Heart left ventricle (tissue), 16 donors: ENCODE data around the gene PIGM. TPM values are rescaled to one million over a fixed set of nuclear protein-coding genes. Genes with fewer than 3 reads are reported as not detected.

Experiments used
- ATAC-seq, 4 donors: fragments of 200-7000 bp; cut with Tn5 transposase; one replicate each; pipeline ENCODE4 v1.9.1; 2020 to 2022; ENCODE audit warnings: moderate library complexity in 4 of 4, mild to moderate bottlenecking in 3 of 4, moderate number of reproducible peaks in 1 of 4
- DNase-seq, 5 donors: peaks; one replicate each; pipeline ENCODE4 v3.0.0-alpha.2; 2020
- H3K27ac ChIP-seq, 12 donors: fragments of 200-600 bp; sonication (generic) in 4 of 12; one replicate each; pipeline versions ENCODE4 v1.5.0 to v1.8.0; 2016 to 2022; ENCODE audit warnings: mild to moderate bottlenecking in 2 of 12
- H3K27me3 ChIP-seq, 9 donors: fragments of 200-600 bp; sonication (generic) in 2 of 9; one replicate each; pipeline versions ENCODE4 v1.5.1 to v1.8.0; 2016 to 2022; ENCODE audit warnings: mild to moderate bottlenecking in 3 of 9
- H3K36me3 ChIP-seq, 9 donors: fragments of 200-600 bp; sonication (generic) in 2 of 9; one replicate each; pipeline versions ENCODE4 v1.5.0 to v1.8.0; 2018 to 2022; ENCODE audit warnings: mild to moderate bottlenecking in 2 of 9
- H3K4me1 ChIP-seq, 12 donors: fragments of 200-600 bp; sonication (generic) in 4 of 12; one replicate each; pipeline versions ENCODE4 v1.5.0 to v1.8.0; 2016 to 2022; ENCODE audit warnings: mild to moderate bottlenecking in 3 of 12
- H3K4me3 ChIP-seq, 12 donors: fragments of 200-600 bp; sonication (generic) in 4 of 12; one replicate each; pipeline versions ENCODE4 v1.5.0 to v1.8.0; 2017 to 2022; ENCODE audit warnings: mild to moderate bottlenecking in 9 of 12, moderate library complexity in 4 of 12
- H3K9me3 ChIP-seq, 12 donors: fragments of 200-600 bp; sonication (generic) in 4 of 12; one replicate each; pipeline versions ENCODE4 v1.5.0 to v1.8.0; 2016 to 2022; ENCODE audit warnings: mild to moderate bottlenecking in 1 of 12
- POLR2A ChIP-seq, 2 donors: fragments of 450-650 bp; IDR thresholded peaks; one replicate each; pipeline ENCODE4 v1.6.1; 2017; ENCODE audit warnings: antibody characterized with exemption in 2 of 2, mild to moderate bottlenecking in 2 of 2, moderate library complexity in 2 of 2
- WGBS, 4 donors: extraction: QIAGEN DNeasy Blood & Tissue Kit in 2 of 4; methylation state at CpG; one replicate each; pipeline versions ENCODE4 v1.1.5 to v1.1.7; 2013 to 2018; 5-methylcytosine and 5-hydroxymethylcytosine counted together
- intact Hi-C, 10 donors: fragments of 100-400 bp; cut with DNase I; formaldehyde crosslinking; loops; one replicate each; pipeline versions ENCODE4 v1.11.1 to v1.14.2; 2022
- polyA plus RNA-seq, 2 donors: library from polyadenylated mRNA; stranded (reverse); fragments of 200-250 nt; gene quantifications; one replicate each; pipeline ENCODE4 v1.2.3, GENCODE V29; 2013
- total RNA-seq, 9 donors: library from RNA; depleted of rRNA in 2 of 9; stranded (reverse); fragments of >200 nt in 2 of 9; fragmentation: NEBNext Ultra II Directional in 3 of 9; extraction: Animal tissue kit (Norgen Biotek cat#: 25700) in 3 of 9; gene quantifications; one replicate each; pipeline versions ENCODE4 v1.1.0 to v1.2.4, GENCODE V29; 2016 to 2023
- TF ChIP-seq, protein P1 (sequence below), 12 donors: fragments of 200-600 bp; sonication (generic) in 4 of 12; IDR thresholded peaks; one replicate each; pipeline versions ENCODE4 v1.5.0 to v1.8.0; 2018 to 2022; ENCODE audit warnings: antibody characterized with exemption in 12 of 12, mild to moderate bottlenecking in 5 of 12
- donor health status: ischemic (EF 13 %, LVEDD 7.1; RV severe dilation, severe dysfunction).
- donor health status: healthy with polysubstance abuse.
- donor health status: DM: no; HTN: yes; CAD: no.
- donor health status: DM: no; HTN: no; CAD: no.
- donor health status: ischemic (EF 25% LVEDD 6.9; RV normal size, moderate dysfunction).
- donor health status: ischemic (EF 25% LVEDD 5.7; RV mildly dilated, moderate dysfunction).
- donor health status: healthy.
- donor health status: DM: yes; HTN: yes; CAD: no.
- donor health status: ischemic (EF 35%, LVEDD 5.7; RV mildly dilated, moderate dysfunction).
- donor health status: nonischemic (EF 11% LVEDD 7.7; RV severe dilation, severe dysfunction).
- donor health status: DM: yes; HTN: yes; CAD: no.
- donor health status: PGD.
- donor health status: ischemic (EF 29% LVEDD 5.4; RV normal size, mild dysfunction).
- donor health status: nonischemic (EF 23%, LVEDD 6.1; RV moderate dilation, normal function).

Gene PIGM
- total and polyA plus RNA-seq, 11 donors: 1.6 to 4.1 (median 2.3) TPM

DNA sequence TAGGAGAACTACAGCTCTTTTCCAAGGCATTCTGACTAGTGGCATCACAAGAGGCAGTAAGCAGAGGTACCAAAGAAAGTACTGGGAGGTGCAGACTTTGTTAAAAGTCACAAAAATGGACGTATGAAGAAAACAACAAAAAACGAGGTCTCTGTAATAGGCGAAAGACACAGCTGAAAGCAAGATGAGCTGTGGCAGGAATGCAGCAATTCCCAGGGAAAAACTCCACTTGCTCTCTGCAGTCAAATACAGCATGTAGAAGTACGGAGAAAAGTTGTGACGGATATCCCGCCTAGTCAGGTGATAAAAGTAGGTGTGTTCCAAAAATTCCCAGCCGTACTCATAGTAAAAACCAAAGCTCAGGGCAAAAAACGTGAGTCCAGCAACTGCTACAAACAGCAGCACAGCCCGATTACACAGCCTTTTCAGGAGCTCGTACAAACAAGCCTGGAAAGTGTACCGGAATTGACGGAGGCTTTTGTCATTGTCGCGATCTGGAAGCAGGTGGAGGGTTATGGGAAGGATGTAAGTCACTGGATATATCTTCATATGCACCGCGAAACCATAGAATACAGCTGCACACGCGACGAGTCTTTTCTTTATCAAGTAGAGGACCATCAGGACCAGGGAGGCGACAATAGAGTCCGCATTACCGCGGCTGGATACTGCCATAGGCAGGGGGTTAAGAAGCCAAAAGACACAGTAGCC is 979 bp downstream of the PIGM start:
- Histone ChIP-seq H3K9me3 (no peaks in the 10 kb centered on the region), H3K4me1 (peaks cover 0 to 39% (median 18%) of the 10 kb centered on the region in 12 donors), H3K4me3 (peak overlapping the region; percentile 63 to 93 (median 78)), H3K36me3 (peaks cover 0 to 9% (median 0%) of the 10 kb centered on the region in 9 donors), H3K27me3 (no peaks in the 10 kb centered on the region), H3K27ac (peak overlapping the region in 11 of 12 donors; percentile 37 to 85 (median 69))
- 11 to 12% (median 12%) methylated on average over 23 of the region's 23 CpGs for WGBS, 4 donors
- intact Hi-C loops: loop anchor here in 2 of 10 donors (5.0 kb wide), 1 partner anchor 249 kb away; the partner anchor contains the start of gene DUSP23 (in 2 of the 2)
- DNase-seq: no peak
- TF ChIP-seq, protein P1, sequence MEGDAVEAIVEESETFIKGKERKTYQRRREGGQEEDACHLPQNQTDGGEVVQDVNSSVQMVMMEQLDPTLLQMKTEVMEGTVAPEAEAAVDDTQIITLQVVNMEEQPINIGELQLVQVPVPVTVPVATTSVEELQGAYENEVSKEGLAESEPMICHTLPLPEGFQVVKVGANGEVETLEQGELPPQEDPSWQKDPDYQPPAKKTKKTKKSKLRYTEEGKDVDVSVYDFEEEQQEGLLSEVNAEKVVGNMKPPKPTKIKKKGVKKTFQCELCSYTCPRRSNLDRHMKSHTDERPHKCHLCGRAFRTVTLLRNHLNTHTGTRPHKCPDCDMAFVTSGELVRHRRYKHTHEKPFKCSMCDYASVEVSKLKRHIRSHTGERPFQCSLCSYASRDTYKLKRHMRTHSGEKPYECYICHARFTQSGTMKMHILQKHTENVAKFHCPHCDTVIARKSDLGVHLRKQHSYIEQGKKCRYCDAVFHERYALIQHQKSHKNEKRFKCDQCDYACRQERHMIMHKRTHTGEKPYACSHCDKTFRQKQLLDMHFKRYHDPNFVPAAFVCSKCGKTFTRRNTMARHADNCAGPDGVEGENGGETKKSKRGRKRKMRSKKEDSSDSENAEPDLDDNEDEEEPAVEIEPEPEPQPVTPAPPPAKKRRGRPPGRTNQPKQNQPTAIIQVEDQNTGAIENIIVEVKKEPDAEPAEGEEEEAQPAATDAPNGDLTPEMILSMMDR (IDR thresholded peaks at IDR 0.05): no peak
- ATAC-seq: peak in 3 of 4 donors; percentile 38 to 44 (median 44)

DNA sequence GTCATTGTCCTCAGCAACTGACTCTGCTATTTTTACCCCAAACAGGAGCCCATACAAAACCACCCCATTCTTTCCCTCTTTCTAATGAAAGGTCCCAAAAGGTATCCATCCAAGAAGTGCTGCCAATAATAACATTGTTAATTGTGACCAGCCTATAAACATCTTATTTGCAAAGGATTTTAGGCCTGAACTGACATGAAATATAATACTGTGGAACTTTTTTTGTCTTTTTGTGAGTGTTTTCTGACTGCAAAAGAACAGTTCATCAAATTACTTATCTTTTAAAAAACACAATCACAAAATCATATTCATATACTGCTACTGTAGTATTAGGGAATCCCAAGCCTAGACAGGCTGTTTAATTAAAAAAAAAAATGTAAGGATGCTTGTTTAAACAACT is 3.4 kb downstream of the PIGM start:
- intact Hi-C loops: no loop called here
- Histone ChIP-seq H3K27me3 (no peaks in the 10 kb centered on the region), H3K36me3 (peaks cover 0 to 9% (median 0%) of the 10 kb centered on the region in 9 donors), H3K9me3 (no peaks in the 10 kb centered on the region), H3K4me3 (no peak overlapping the region), H3K27ac (no peak overlapping the region), H3K4me1 (peaks cover 0 to 55% (median 35%) of the 10 kb centered on the region in 12 donors)
- DNase-seq: no peak
- TF ChIP-seq POLR2A (IDR thresholded peaks at IDR 0.05): no peak
- TF ChIP-seq, protein P1 (IDR thresholded peaks at IDR 0.05): no peak
- ATAC-seq: no peak

DNA sequence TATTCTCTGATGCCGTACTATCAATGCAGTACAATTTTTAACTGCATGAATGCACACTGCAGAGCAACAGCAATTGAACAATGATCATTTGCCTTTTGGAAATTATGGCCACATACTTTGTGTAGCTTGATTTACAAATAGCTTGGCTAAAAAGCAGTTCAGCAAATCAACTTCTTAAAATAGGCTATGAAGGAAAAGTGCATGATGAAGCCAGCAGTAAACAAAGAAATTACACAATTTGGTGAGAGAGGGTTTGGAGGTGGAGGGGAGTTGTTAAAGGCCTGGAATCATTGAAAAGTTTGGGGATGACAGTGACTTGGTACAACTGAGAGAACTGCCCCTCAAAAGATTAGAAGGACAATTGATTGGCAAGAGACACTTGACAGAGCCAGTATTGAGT is 6.5 kb downstream of the PIGM start:
- no peak overlapping the region for H3K27ac ChIP-seq
- no peak for ATAC-seq
- H3K36me3 ChIP-seq: peaks cover 0 to 9% (median 0%) of the 10 kb centered on the region in 9 donors
- TF ChIP-seq, protein P1 (IDR thresholded peaks at IDR 0.05): no peak
- no peak for TF ChIP-seq POLR2A (IDR thresholded peaks at IDR 0.05)
- intact Hi-C loops: no loop called here
- DNase-seq: no peak
- H3K4me3 ChIP-seq: no peak overlapping the region
- H3K4me1 ChIP-seq: peaks cover 0 to 40% (median 20%) of the 10 kb centered on the region in 12 donors
- no peaks in the 10 kb centered on the region for H3K27me3 ChIP-seq
- WGBS, 4 donors: 76 to 92% (median 91%) methylated on average over 1 of the region's 1 CpG
- H3K9me3 ChIP-seq: no peaks in the 10 kb centered on the region

DNA sequence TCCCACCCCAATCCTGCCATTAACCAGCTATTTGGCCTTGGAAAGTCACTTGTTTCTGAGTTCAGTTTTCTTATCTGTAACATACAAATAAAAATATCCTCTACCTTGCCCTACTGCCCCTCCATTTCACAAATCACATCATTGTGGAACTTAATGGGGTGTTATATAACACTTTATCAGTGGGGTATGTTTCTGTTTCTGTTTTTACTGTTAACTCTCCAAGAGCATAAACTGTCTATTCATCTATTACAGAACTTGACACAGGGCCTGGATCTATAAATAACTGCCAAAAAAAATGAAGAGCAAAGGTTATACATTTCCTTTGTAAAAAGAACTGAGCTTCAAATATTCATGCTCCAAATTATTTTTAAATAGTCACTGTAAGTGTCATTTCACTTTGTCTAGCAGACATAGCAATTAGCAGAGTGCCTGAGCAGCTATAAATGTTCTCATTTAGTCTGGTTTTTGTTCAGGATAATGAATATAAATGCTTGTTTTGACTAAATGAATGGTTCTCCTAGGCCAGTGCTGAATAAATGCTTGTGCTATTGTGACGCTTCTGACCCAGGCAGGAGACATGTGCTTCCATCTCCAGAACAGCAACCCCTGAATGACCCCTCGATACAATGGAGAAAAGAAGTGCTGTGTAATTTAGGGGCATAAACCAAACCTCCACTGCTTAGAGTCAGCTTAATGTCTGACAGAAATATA is 7.4 kb downstream of the PIGM start:
- 28 to 55% (median 37%) methylated on average over 2 of the region's 2 CpGs for WGBS, 4 donors
- Histone ChIP-seq H3K9me3 (no peaks in the 10 kb centered on the region), H3K4me3 (no peak overlapping the region), H3K4me1 (peaks cover 0 to 33% (median 16%) of the 10 kb centered on the region in 12 donors), H3K27ac (peak overlapping the region in 7 of 12 donors; percentile 2 to 50 (median 22)), H3K27me3 (no peaks in the 10 kb centered on the region), H3K36me3 (peaks cover 0 to 9% (median 0%) of the 10 kb centered on the region in 9 donors)
- TF ChIP-seq POLR2A (IDR thresholded peaks at IDR 0.05): no peak
- TF ChIP-seq, protein P1 (IDR thresholded peaks at IDR 0.05): no peak
- intact Hi-C loops: no loop called here
- DNase-seq: no peak
- ATAC-seq: peak in 3 of 4 donors; percentile 44 to 68 (median 46)
